ENCODE measurements around the gene E2F4. TPM values are rescaled to one million over a fixed set of nuclear protein-coding genes. Genes with fewer than 3 reads are reported as not detected.

E2F4 gene
- total RNA-seq, 1 experiment from 2014 or later, result 114 TPM

GRCh38 chr16:67244387-67245185 is 52.6 kb downstream of the E2F4 start:
- peak; percentile 72 for TF ChIP-seq YY1 (IDR thresholded peaks at IDR 0.05; ENCODE audit: extremely low read depth, insufficient replicate concordance, low read depth, low read length)
- TF ChIP-seq POLR2AphosphoS5 (IDR thresholded peaks at IDR 0.05; ENCODE audit: low read depth, low read length), result peak; percentile 74
- TF ChIP-seq ZBTB33 (IDR thresholded peaks at IDR 0.05; ENCODE audit: extremely low read depth, insufficient replicate concordance, low read length), result no peak
- H3K27ac ChIP-seq (ENCODE audit: low read depth, low read length), result peak overlapping the region; percentile 92
- H4K20me1 ChIP-seq (ENCODE audit: insufficient read depth), result no peaks in the 10 kb centered on the region
- peaks cover 63% of the 10 kb centered on the region for H3K79me2 ChIP-seq (ENCODE audit: insufficient read depth, low read length)
- peak overlapping the region; percentile 87 for H3K9ac ChIP-seq (ENCODE audit: low read length)
- intact Hi-C loops (cut with micrococcal nuclease), result loop anchor here (5.0 kb wide), 1 partner anchor 173 kb away; the partner anchor contains the start of gene ZDHHC1
- peak; percentile 15 for ATAC-seq
- no peaks in the 10 kb centered on the region for H3K9me2 ChIP-seq (ENCODE audit: insufficient read depth)
- DNase-seq (ENCODE audit: low read depth, low spot score), result peak; percentile 63
- H3K27me3 ChIP-seq (ENCODE audit: insufficient read depth, low read length), result no peaks in the 10 kb centered on the region
- peak overlapping the region; percentile 94 for H3K4me2 ChIP-seq (ENCODE audit: low read length)
- ChIA-PET RAD21 (ENCODE audit: low non-redundant PET in 1 of 2, low total read pairs in 2 of 2, uncharacterized antibody in 2 of 2, unreplicated experiment in 2 of 2) (no interaction called here), POLR2A (interaction anchor here (0.9 to 1.9 kb wide), 6 partner anchors 12 to 46 kb away, joined by 3 to 8 read pairs (median 4); partner anchors contain the start of genes ELMO3 and TMEM208), CTCF (interaction anchor here (0.6 to 1.7 kb wide), 7 partner anchors 16 to 285 kb away, joined by 3 to 7 read pairs (median 3); partner anchors contain the start of genes ELMO3 and TMEM208)
- H3K4me3 ChIP-seq (replicated peaks in 1 of 2; ENCODE audit: low read depth in 1 of 2, low read length in 2 of 2), result peak overlapping the region; percentile 71 to 92
- H3K9me3 ChIP-seq (ENCODE audit: control insufficient read depth in 1 of 2, insufficient read depth in 1 of 2, low read depth in 1 of 2, low read length in 2 of 2), result no peaks in the 10 kb centered on the region
- BruUV-seq (replicated peaks), result no TSS peak
- H2AFZ ChIP-seq (ENCODE audit: low read depth, low read length, poor library complexity, severe bottlenecking), result no peak overlapping the region
- peaks cover 0 to 2% of the 10 kb centered on the region in 2 experiments; a peak in 1 of 4 replicates for H3K36me3 ChIP-seq (ENCODE audit: control insufficient read depth in 1 of 2, insufficient read depth in 2 of 2, low read length in 2 of 2)
- peaks cover 56 to 89% of the 10 kb centered on the region in 2 experiments for H3K4me1 ChIP-seq (ENCODE audit: control insufficient read depth in 1 of 2, insufficient read depth in 2 of 2, low read length in 2 of 2)

All from HCT116 (cell line).